A549 (cell line): ENCODE measurements around the gene SBNO2.

Experiments used
- BCL3 ChIP-seq: fragments of >200 bp; sonication (Bioruptor Twin); formaldehyde crosslinking; IDR thresholded peaks from 3 replicates; pipeline ENCODE4 v1.6.1; 2016
- CEBPB ChIP-seq, 2 experiments: fragments of >200 bp in 1 of 2; sonication (Bioruptor Twin) in 1 of 2; formaldehyde crosslinking in 1 of 2; IDR thresholded peaks; 2 replicates each; pipeline ENCODE4 v1.6.1; 2012 to 2016
- CTCF ChIP-seq: fragments of >200 bp; sonication (Bioruptor Twin); formaldehyde crosslinking; IDR thresholded peaks from 3 replicates; pipeline ENCODE4 v1.5.1; 2016
- E2F6 ChIP-seq: IDR thresholded peaks from 2 replicates; pipeline ENCODE4 v1.6.1; 2012; ENCODE audit warnings: low read depth, borderline replicate concordance
- EHMT2 ChIP-seq: fragments of 200-600 bp; sonication (generic); IDR thresholded peaks from 2 replicates; pipeline ENCODE4 v1.6.1; 2016; ENCODE audit warnings: antibody characterized with exemption, low read depth, mild to moderate bottlenecking, moderate library complexity
- FOSL2 ChIP-seq, 2 experiments: fragments of 450-650 bp in 1 of 2; fragments of >200 bp in 1 of 2; sonication (Bioruptor Twin) in 1 of 2; formaldehyde crosslinking; IDR thresholded peaks; 2 replicates each; pipeline versions ENCODE4 v1.5.0 to v1.6.1; 2016 to 2020; ENCODE audit warnings: mild to moderate bottlenecking in 1 of 2, moderate library complexity in 1 of 2
- JUNB ChIP-seq: fragments of >200 bp; sonication (Bioruptor Twin); formaldehyde crosslinking; IDR thresholded peaks from 2 replicates; pipeline ENCODE4 v1.6.1; 2016
- POLR2A ChIP-seq: IDR thresholded peaks from 2 replicates; pipeline ENCODE4 v1.6.1; 2012; ENCODE audit warnings: mild to moderate bottlenecking, low read length
- REST ChIP-seq: fragments of 200-600 bp; sonication (generic); IDR thresholded peaks from 2 replicates; pipeline ENCODE4 v1.6.1; 2016; ENCODE audit warnings: antibody characterized with exemption, mild to moderate bottlenecking, moderate library complexity
- SREBF2 ChIP-seq: fragments of 450-650 bp; IDR thresholded peaks from 2 replicates; pipeline ENCODE4 v1.6.1; 2014; ENCODE audit warnings: mild to moderate bottlenecking, moderate library complexity
- USF2 ChIP-seq: fragments of 450-650 bp; IDR thresholded peaks from 2 replicates; pipeline ENCODE4 v1.6.1; 2014; ENCODE audit warnings: antibody characterized with exemption

GRCh38 chr19:1163283-1163933 is 10.7 kb downstream of the SBNO2 start:
- no peak for TF ChIP-seq POLR2A
- TF ChIP-seq EHMT2: no peak
- TF ChIP-seq CTCF: no peak
- no peak for TF ChIP-seq SREBF2
- no peak for TF ChIP-seq USF2
- TF ChIP-seq REST: no peak
- no peak for TF ChIP-seq FOSL2 (IDR thresholded peaks at IDR 0.05)
- no peak for TF ChIP-seq FOSL2 (CRISPR knock-in tag; IDR thresholded peaks at IDR 0.05)
- TF ChIP-seq E2F6: no peak
- TF ChIP-seq JUNB: no peak
- no peak for TF ChIP-seq BCL3
- TF ChIP-seq CEBPB (IDR thresholded peaks at IDR 0.05): no peak
